ENCODE results near the gene EVX2.

The EVX2 gene

GRCh38 chr2:176092270-176093144, 8.7 kb upstream of the EVX2 start, which contains the start of gene HOXD13:
Gene HOXD13, plus strand, starts transcription at chr2:176092721. Its CDS starts 170 bp downstream, at chr2:176092891.
- TF ChIP-seq, protein P1, sequence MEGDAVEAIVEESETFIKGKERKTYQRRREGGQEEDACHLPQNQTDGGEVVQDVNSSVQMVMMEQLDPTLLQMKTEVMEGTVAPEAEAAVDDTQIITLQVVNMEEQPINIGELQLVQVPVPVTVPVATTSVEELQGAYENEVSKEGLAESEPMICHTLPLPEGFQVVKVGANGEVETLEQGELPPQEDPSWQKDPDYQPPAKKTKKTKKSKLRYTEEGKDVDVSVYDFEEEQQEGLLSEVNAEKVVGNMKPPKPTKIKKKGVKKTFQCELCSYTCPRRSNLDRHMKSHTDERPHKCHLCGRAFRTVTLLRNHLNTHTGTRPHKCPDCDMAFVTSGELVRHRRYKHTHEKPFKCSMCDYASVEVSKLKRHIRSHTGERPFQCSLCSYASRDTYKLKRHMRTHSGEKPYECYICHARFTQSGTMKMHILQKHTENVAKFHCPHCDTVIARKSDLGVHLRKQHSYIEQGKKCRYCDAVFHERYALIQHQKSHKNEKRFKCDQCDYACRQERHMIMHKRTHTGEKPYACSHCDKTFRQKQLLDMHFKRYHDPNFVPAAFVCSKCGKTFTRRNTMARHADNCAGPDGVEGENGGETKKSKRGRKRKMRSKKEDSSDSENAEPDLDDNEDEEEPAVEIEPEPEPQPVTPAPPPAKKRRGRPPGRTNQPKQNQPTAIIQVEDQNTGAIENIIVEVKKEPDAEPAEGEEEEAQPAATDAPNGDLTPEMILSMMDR (IDR thresholded peaks at IDR 0.05; ENCODE audit: low read depth, low read length, missing control alignments), result no peak
- no peak within 1 kb of the TSS for H3K4me3 ChIP-seq (ENCODE audit: low read depth, low read length)
- DNase-seq (ENCODE audit: low read depth), result no peak
- in situ Hi-C loops (cut with HindIII; ENCODE audit: low sequenced_read_pairs), result loop anchor here (5.0 to 25.0 kb wide), 2 partner anchors 720 to 1180 kb away; no protein-coding TSS in a partner anchor

DNA sequence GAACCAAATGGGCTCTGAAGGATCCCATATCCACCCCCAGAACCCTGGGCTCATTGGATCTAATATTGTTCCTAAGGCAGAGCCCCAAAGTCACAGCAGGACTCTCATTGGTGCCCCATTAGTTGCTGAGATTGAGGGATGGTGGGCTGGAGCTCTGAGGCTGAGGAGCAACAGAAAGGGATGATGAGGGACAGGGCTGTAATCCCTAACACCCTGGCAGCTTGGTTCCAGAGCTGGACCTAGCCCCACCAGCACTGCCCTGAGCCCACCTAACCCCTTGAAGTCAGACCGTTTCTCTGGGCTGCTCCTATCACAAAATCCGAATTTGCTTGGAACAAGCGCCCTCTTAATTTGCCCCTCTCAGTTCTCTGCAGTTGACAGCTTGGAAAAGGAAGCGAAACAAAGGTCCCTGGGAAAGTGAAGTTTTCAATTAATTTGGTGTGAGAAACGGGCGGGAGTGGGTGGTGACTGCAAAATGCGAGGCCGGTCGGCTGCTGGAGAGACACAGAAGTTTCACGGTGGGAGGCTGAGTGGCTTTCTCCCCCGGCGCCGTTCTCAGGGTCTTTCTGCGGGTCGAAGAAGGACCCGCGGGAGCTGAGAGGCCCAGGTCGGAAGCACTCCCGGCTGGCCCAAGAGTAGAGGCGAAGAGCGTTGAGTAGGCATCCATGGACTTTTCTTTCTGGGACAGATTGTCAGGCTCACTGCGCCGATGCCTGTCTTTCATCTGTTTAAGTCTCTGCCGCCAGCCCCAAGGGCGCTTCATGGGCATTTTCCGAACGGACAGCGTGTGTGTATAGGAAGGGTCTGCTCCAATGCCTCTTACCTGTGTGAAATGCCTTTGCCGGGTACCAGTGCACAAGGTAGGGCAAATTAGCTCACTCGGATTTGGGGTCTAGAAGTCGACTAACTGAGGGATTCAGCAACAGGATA, 7.8 kb upstream of the EVX2 start:
- H3K4me3 ChIP-seq (ENCODE audit: low read depth, low read length), result no peak overlapping the region
- TF ChIP-seq, protein P1 (IDR thresholded peaks at IDR 0.05; ENCODE audit: low read depth, low read length, missing control alignments), result no peak
- in situ Hi-C loops (cut with HindIII; ENCODE audit: low sequenced_read_pairs), result loop anchor here (5.0 to 25.0 kb wide), 2 partner anchors 719 to 1179 kb away; no protein-coding TSS in a partner anchor
- DNase-seq (ENCODE audit: low read depth), result no peak

DNA sequence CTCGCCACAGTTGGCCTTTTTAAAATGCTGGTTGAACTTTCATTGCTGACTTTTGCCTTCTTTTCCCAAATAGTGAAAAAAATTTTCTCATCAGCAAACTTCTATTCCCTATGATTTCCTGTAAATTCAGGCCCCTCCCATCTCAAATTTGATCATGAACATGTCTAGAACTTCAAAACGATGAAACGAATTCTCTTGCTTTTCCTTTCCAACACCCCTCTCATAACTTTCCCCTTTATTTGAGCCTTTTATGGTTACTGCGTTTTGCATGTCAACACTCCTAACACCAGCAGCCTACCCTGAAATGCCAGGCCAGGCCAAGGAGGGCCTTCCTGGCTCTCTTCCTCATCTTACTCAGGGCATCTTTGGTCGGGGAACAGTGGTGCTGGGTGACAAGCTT, 7.1 kb upstream of the EVX2 start:
- DNase-seq (ENCODE audit: low read depth), result no peak
- H3K4me3 ChIP-seq (ENCODE audit: low read depth, low read length), result no peak overlapping the region
- TF ChIP-seq, protein P1 (IDR thresholded peaks at IDR 0.05; ENCODE audit: low read depth, low read length, missing control alignments), result no peak
- in situ Hi-C loops (cut with HindIII; ENCODE audit: low sequenced_read_pairs), result loop anchor here (5.0 to 25.0 kb wide), 2 partner anchors 719 to 1179 kb away; no protein-coding TSS in a partner anchor

DNA sequence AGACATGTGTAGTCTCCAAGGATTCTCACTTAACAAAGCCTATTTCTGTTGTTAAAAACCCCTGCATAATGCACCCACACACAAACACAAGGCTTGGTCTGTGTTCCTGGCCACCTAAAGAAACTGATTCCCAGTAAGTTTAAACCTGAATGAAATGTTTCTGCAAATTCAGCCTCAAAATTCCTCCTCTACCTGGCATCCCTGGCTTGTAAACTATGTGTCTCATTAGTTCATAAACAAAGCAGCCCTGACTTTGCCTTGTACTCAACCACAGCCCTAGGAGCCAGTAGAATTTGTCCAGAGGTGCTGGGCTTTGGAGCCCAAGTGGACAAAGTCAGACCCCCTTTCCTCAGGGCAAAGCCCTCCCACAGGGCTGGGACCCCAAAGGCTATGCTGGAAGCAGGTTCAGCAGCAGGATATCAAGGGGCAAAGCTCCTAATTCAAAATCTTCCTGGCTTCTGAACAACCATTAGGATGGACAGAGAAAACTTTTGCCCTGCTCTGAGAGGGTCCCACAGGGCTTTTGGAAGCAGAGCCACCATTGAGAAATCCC, 6.2 kb upstream of the EVX2 start:
- DNase-seq (ENCODE audit: low read depth), result no peak
- H3K4me3 ChIP-seq (ENCODE audit: low read depth, low read length), result no peak overlapping the region
- TF ChIP-seq, protein P1 (IDR thresholded peaks at IDR 0.05; ENCODE audit: low read depth, low read length, missing control alignments), result no peak
- in situ Hi-C loops (cut with HindIII; ENCODE audit: low sequenced_read_pairs), result loop anchor here (5.0 to 25.0 kb wide), 2 partner anchors 718 to 1178 kb away; no protein-coding TSS in a partner anchor

DNA sequence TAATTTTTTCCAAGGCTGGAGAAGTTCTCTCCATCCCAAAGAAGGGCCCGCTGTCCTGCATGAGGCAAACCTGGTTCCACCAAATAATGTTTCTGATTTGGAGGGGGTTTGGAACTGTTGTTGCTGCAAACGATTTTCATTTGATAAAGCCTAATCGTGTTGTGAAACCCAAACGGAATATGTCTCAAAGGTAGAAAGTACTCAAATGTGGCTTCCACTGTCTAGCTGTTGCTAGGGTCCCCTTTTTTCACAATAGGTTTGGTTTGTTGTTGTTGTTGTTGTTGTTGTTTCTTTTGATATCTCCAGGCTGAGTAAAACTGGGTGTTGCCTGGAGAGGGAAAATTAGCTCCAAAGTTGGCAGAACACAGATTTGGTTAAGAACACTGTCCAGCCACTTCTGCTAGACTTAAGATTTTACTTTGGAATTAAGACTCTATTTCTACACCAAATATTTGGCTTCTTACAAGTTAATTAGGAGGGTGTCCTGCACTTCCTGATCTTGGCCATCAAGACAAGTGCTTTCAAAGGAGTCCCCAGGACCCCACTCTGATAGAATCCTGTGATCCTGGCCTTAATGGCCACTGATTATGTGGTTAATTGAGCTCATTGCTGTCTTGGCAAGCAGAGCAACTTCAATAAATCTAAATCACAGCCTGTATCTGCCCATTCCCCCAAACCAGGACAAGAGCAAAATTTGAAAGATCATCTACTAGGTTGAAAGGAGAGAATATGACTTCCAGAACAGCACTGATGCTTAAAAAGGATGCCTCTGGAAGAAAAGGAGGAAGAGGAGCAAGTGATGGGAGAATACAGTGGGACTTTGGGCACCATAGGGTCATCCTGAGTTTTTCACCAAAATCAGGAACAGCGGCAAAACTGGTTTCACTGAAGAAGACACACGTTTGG, 5.4 kb upstream of the EVX2 start:
- H3K4me3 ChIP-seq (ENCODE audit: low read depth, low read length), result no peak overlapping the region
- TF ChIP-seq, protein P1 (IDR thresholded peaks at IDR 0.05; ENCODE audit: low read depth, low read length, missing control alignments), result no peak
- in situ Hi-C loops (cut with HindIII; ENCODE audit: low sequenced_read_pairs), result loop anchor here (25.0 kb wide), 1 partner anchor 1177 kb away; no protein-coding TSS in a partner anchor
- DNase-seq (ENCODE audit: low read depth), result no peak
